ENCODE measurements around the gene GBA3. TPM values are rescaled to one million over a fixed set of nuclear protein-coding genes. Genes with fewer than 3 reads are reported as not detected.

GBA3 gene
- not detected in 2 replicates for total RNA-seq (2012; rRNA removed)

GRCh38 chr4:22692736-22693135, at the start of gene GBA3:
Gene GBA3 (plus strand): TSS chr4:22692937.
- Histone ChIP-seq H3K36me3 (ENCODE audit: insufficient read depth, low read length) (no peaks in the 10 kb centered on the region), H3K27me3 (ENCODE audit: control insufficient read depth, insufficient read depth, low read length) (peaks cover 29% of the 10 kb centered on the region), H3K4me1 (ENCODE audit: control insufficient read depth, insufficient read depth, low read length) (no peaks in the 10 kb centered on the region), H3K4me2 (ENCODE audit: low read length) (no peak within 1 kb of the TSS), H3K9me3 (replicated peaks; ENCODE audit: low read length) (no peaks in the 10 kb centered on the region), H3K9ac (ENCODE audit: low read depth, low read length) (no peak within 1 kb of the TSS), H3K4me3 (ENCODE audit: low read length) (no peak within 1 kb of the TSS)

- Histone ChIP-seq H3K9me3 (replicated peaks; ENCODE audit: low read length) (no peaks in the 10 kb centered on the region), H3K4me3 (ENCODE audit: low read length) (no peak overlapping the region), H3K36me3 (ENCODE audit: insufficient read depth, low read length) (no peaks in the 10 kb centered on the region), H3K27me3 (ENCODE audit: control insufficient read depth, insufficient read depth, low read length) (no peaks in the 10 kb centered on the region), H3K4me1 (ENCODE audit: control insufficient read depth, insufficient read depth, low read length) (no peaks in the 10 kb centered on the region), H3K4me2 (ENCODE audit: low read length) (no peak overlapping the region), H3K9ac (ENCODE audit: low read depth, low read length) (no peak overlapping the region)
Measured at GRCh38 chr4:22643952-22644351, 48.8 kb upstream of the GBA3 start.

GRCh38 chr4:22645481-22646182, 47.1 kb upstream of the GBA3 start:
- Histone ChIP-seq H3K36me3 (ENCODE audit: insufficient read depth, low read length) (no peaks in the 10 kb centered on the region), H3K4me2 (ENCODE audit: low read length) (no peak overlapping the region)

GRCh38 chr4:22648996-22649395, 43.7 kb upstream of the GBA3 start:
- no peaks in the 10 kb centered on the region for H3K9me3 ChIP-seq (replicated peaks; ENCODE audit: low read length)
- H3K9ac ChIP-seq (ENCODE audit: low read depth, low read length): no peak overlapping the region
- no peak overlapping the region for H3K4me3 ChIP-seq (ENCODE audit: low read length)
- no peaks in the 10 kb centered on the region for H3K36me3 ChIP-seq (ENCODE audit: insufficient read depth, low read length)
- no peaks in the 10 kb centered on the region for H3K27me3 ChIP-seq (ENCODE audit: control insufficient read depth, insufficient read depth, low read length)
- no peak overlapping the region for H3K4me2 ChIP-seq (ENCODE audit: low read length)
- H3K4me1 ChIP-seq (ENCODE audit: control insufficient read depth, insufficient read depth, low read length): no peaks in the 10 kb centered on the region

More at GRCh38 chr4:22645481-22646182, 47.1 kb upstream of the GBA3 start:
- H3K4me1 ChIP-seq (ENCODE audit: control insufficient read depth, insufficient read depth, low read length): no peaks in the 10 kb centered on the region
- no peaks in the 10 kb centered on the region for H3K27me3 ChIP-seq (ENCODE audit: control insufficient read depth, insufficient read depth, low read length)
- H3K9me3 ChIP-seq (replicated peaks; ENCODE audit: low read length): no peaks in the 10 kb centered on the region
- H3K9ac ChIP-seq (ENCODE audit: low read depth, low read length): no peak overlapping the region
- no peak overlapping the region for H3K4me3 ChIP-seq (ENCODE audit: low read length)

- Histone ChIP-seq H3K9me3 (replicated peaks; ENCODE audit: low read length) (no peaks in the 10 kb centered on the region), H3K9ac (ENCODE audit: low read depth, low read length) (no peak overlapping the region), H3K36me3 (ENCODE audit: insufficient read depth, low read length) (no peaks in the 10 kb centered on the region), H3K4me2 (ENCODE audit: low read length) (no peak overlapping the region), H3K4me3 (ENCODE audit: low read length) (no peak overlapping the region), H3K27me3 (ENCODE audit: control insufficient read depth, insufficient read depth, low read length) (no peaks in the 10 kb centered on the region), H3K4me1 (ENCODE audit: control insufficient read depth, insufficient read depth, low read length) (no peaks in the 10 kb centered on the region)
Measured at GRCh38 chr4:22650771-22651170, 42.0 kb upstream of the GBA3 start.

GRCh38 chr4:22653752-22654151, 39.0 kb upstream of the GBA3 start:
- Histone ChIP-seq H3K4me3 (ENCODE audit: low read length) (no peak overlapping the region), H3K27me3 (ENCODE audit: control insufficient read depth, insufficient read depth, low read length) (no peaks in the 10 kb centered on the region), H3K9ac (ENCODE audit: low read depth, low read length) (no peak overlapping the region), H3K36me3 (ENCODE audit: insufficient read depth, low read length) (no peaks in the 10 kb centered on the region), H3K9me3 (replicated peaks; ENCODE audit: low read length) (no peaks in the 10 kb centered on the region), H3K4me1 (ENCODE audit: control insufficient read depth, insufficient read depth, low read length) (no peaks in the 10 kb centered on the region), H3K4me2 (ENCODE audit: low read length) (no peak overlapping the region)

- no peaks in the 10 kb centered on the region for H3K4me1 ChIP-seq (ENCODE audit: control insufficient read depth, insufficient read depth, low read length)
- no peak overlapping the region for H3K4me2 ChIP-seq (ENCODE audit: low read length)
- H3K4me3 ChIP-seq (ENCODE audit: low read length): no peak overlapping the region
- no peak overlapping the region for H3K9ac ChIP-seq (ENCODE audit: low read depth, low read length)
- no peaks in the 10 kb centered on the region for H3K36me3 ChIP-seq (ENCODE audit: insufficient read depth, low read length)
- H3K27me3 ChIP-seq (ENCODE audit: control insufficient read depth, insufficient read depth, low read length): no peaks in the 10 kb centered on the region
- no peaks in the 10 kb centered on the region for H3K9me3 ChIP-seq (replicated peaks; ENCODE audit: low read length)
Measured at GRCh38 chr4:22661443-22661842, 31.3 kb upstream of the GBA3 start.

GRCh38 chr4:22667332-22667940, 25.3 kb upstream of the GBA3 start:
- H3K4me2 ChIP-seq (ENCODE audit: low read length): no peak overlapping the region
- no peaks in the 10 kb centered on the region for H3K27me3 ChIP-seq (ENCODE audit: control insufficient read depth, insufficient read depth, low read length)
- peaks cover 5% of the 10 kb centered on the region for H3K4me1 ChIP-seq (ENCODE audit: control insufficient read depth, insufficient read depth, low read length)
- no peaks in the 10 kb centered on the region for H3K36me3 ChIP-seq (ENCODE audit: insufficient read depth, low read length)
- H3K9ac ChIP-seq (ENCODE audit: low read depth, low read length): no peak overlapping the region
- H3K9me3 ChIP-seq (replicated peaks; ENCODE audit: low read length): no peaks in the 10 kb centered on the region
- H3K4me3 ChIP-seq (ENCODE audit: low read length): no peak overlapping the region

- peak overlapping the region; percentile 40 for H3K4me2 ChIP-seq (ENCODE audit: low read length)
- no peak overlapping the region for H3K9ac ChIP-seq (ENCODE audit: low read depth, low read length)
- H3K36me3 ChIP-seq (ENCODE audit: insufficient read depth, low read length): no peaks in the 10 kb centered on the region
- peaks cover 5% of the 10 kb centered on the region for H3K4me1 ChIP-seq (ENCODE audit: control insufficient read depth, insufficient read depth, low read length)
- no peaks in the 10 kb centered on the region for H3K9me3 ChIP-seq (replicated peaks; ENCODE audit: low read length)
- H3K27me3 ChIP-seq (ENCODE audit: control insufficient read depth, insufficient read depth, low read length): no peaks in the 10 kb centered on the region
- H3K4me3 ChIP-seq (ENCODE audit: low read length): peak overlapping the region; percentile 31
Measured at GRCh38 chr4:22668301-22668700, 24.4 kb upstream of the GBA3 start.

GRCh38 chr4:22668702-22669101, 24.0 kb upstream of the GBA3 start:
- Histone ChIP-seq H3K4me2 (ENCODE audit: low read length) (peak overlapping the region; percentile 40), H3K4me3 (ENCODE audit: low read length) (peak overlapping the region; percentile 31), H3K9ac (ENCODE audit: low read depth, low read length) (no peak overlapping the region), H3K9me3 (replicated peaks; ENCODE audit: low read length) (no peaks in the 10 kb centered on the region), H3K4me1 (ENCODE audit: control insufficient read depth, insufficient read depth, low read length) (peaks cover 5% of the 10 kb centered on the region), H3K27me3 (ENCODE audit: control insufficient read depth, insufficient read depth, low read length) (no peaks in the 10 kb centered on the region), H3K36me3 (ENCODE audit: insufficient read depth, low read length) (no peaks in the 10 kb centered on the region)

GRCh38 chr4:22670956-22671355, 21.8 kb upstream of the GBA3 start:
- Histone ChIP-seq H3K36me3 (ENCODE audit: insufficient read depth, low read length) (no peaks in the 10 kb centered on the region), H3K4me3 (ENCODE audit: low read length) (no peak overlapping the region), H3K9ac (ENCODE audit: low read depth, low read length) (no peak overlapping the region), H3K27me3 (ENCODE audit: control insufficient read depth, insufficient read depth, low read length) (no peaks in the 10 kb centered on the region), H3K4me2 (ENCODE audit: low read length) (no peak overlapping the region), H3K4me1 (ENCODE audit: control insufficient read depth, insufficient read depth, low read length) (peaks cover 5% of the 10 kb centered on the region), H3K9me3 (replicated peaks; ENCODE audit: low read length) (no peaks in the 10 kb centered on the region)

- Histone ChIP-seq H3K4me3 (ENCODE audit: low read length) (no peak overlapping the region), H3K4me1 (ENCODE audit: control insufficient read depth, insufficient read depth, low read length) (peaks cover 5% of the 10 kb centered on the region), H3K36me3 (ENCODE audit: insufficient read depth, low read length) (no peaks in the 10 kb centered on the region), H3K9me3 (replicated peaks; ENCODE audit: low read length) (no peaks in the 10 kb centered on the region), H3K27me3 (ENCODE audit: control insufficient read depth, insufficient read depth, low read length) (no peaks in the 10 kb centered on the region), H3K9ac (ENCODE audit: low read depth, low read length) (no peak overlapping the region), H3K4me2 (ENCODE audit: low read length) (no peak overlapping the region)
Measured at GRCh38 chr4:22672519-22672918, 20.2 kb upstream of the GBA3 start.
